ENCODE data around the gene SP140.
A peak's percentile ranks its signal among the peaks of the same experiment; 100 is the strongest.
"Not testable (repeated sequence)": the region's sequence is repeated elsewhere in the genome, so short reads cannot be mapped to it uniquely, and the experiment has no call there.

The SP140 gene

GRCh38 chr2:230225486-230225885, at the start of gene SP140:
SP140 (plus strand) TSS chr2:230225736; CDS start chr2:230225845, 109 bp downstream.
- DNase-seq (ENCODE audit: low read depth in 2 of 2): peak; percentile 49 to 58

- no peak for DNase-seq (ENCODE audit: low read depth in 2 of 2)
These were observed 48.5 kb upstream of the SP140 start for GRCh38 chr2:230176996-230177395.

- no peak for DNase-seq (ENCODE audit: low read depth in 2 of 2)
These were observed 46.7 kb upstream of the SP140 start for GRCh38 chr2:230178546-230179485.

GRCh38 chr2:230179907-230180306, 45.6 kb upstream of the SP140 start:
- no peak for DNase-seq (ENCODE audit: low read depth in 2 of 2)

GRCh38 chr2:230181195-230181594, 44.3 kb upstream of the SP140 start:
- no peak for DNase-seq (ENCODE audit: low read depth in 2 of 2)

GRCh38 chr2:230184727-230185578, 40.6 kb upstream of the SP140 start:
- DNase-seq (ENCODE audit: low read depth in 2 of 2): no peak

- DNase-seq (ENCODE audit: low read depth in 2 of 2): no peak
These were observed 23.0 kb upstream of the SP140 start for GRCh38 chr2:230202430-230203109.

- no peak for DNase-seq (ENCODE audit: low read depth in 2 of 2)
These were observed 22.3 kb upstream of the SP140 start for GRCh38 chr2:230203110-230203676.

- no peak for DNase-seq (ENCODE audit: low read depth in 2 of 2)
These were observed 20.5 kb upstream of the SP140 start for GRCh38 chr2:230205034-230205433.

- no peak for DNase-seq (ENCODE audit: low read depth in 2 of 2)
These were observed 19.8 kb upstream of the SP140 start for GRCh38 chr2:230205721-230206120.

GRCh38 chr2:230208576-230208975, 17.0 kb upstream of the SP140 start:
- no peak for DNase-seq (ENCODE audit: low read depth in 2 of 2)

GRCh38 chr2:230209422-230210051, 16.0 kb upstream of the SP140 start:
- no peak for DNase-seq (ENCODE audit: low read depth in 2 of 2)

GRCh38 chr2:230216489-230216888, 9.0 kb upstream of the SP140 start:
- no peak for DNase-seq (ENCODE audit: low read depth in 2 of 2)

GRCh38 chr2:230217424-230217823, 8.1 kb upstream of the SP140 start:
- DNase-seq (ENCODE audit: low read depth in 2 of 2): no peak

- no peak for DNase-seq (ENCODE audit: low read depth in 2 of 2)
These were observed 7.1 kb upstream of the SP140 start for GRCh38 chr2:230218421-230218820.

GRCh38 chr2:230219419-230220331, 5.9 kb upstream of the SP140 start, which contains the start of gene SP110:
SP110 (minus strand) TSS chr2:230219984; CDS start chr2:230216927, 3,057 bp downstream.
- peak; percentile 58 to 61 for DNase-seq (ENCODE audit: low read depth in 2 of 2)

GRCh38 chr2:230220347-230220969, 5.1 kb upstream of the SP140 start:
- DNase-seq (ENCODE audit: low read depth in 2 of 2): no peak

- DNase-seq (ENCODE audit: low read depth in 2 of 2): no peak
These were observed 4.0 kb upstream of the SP140 start for GRCh38 chr2:230221493-230221892.

- not testable (repeated sequence) for DNase-seq (ENCODE audit: low read depth in 2 of 2)
These were observed 2.7 kb upstream of the SP140 start for GRCh38 chr2:230222829-230223228.
